ENCODE results near the gene METTL9.
A peak's percentile ranks its signal among the peaks of the same experiment; 100 is the strongest.

The METTL9 gene

DNA sequence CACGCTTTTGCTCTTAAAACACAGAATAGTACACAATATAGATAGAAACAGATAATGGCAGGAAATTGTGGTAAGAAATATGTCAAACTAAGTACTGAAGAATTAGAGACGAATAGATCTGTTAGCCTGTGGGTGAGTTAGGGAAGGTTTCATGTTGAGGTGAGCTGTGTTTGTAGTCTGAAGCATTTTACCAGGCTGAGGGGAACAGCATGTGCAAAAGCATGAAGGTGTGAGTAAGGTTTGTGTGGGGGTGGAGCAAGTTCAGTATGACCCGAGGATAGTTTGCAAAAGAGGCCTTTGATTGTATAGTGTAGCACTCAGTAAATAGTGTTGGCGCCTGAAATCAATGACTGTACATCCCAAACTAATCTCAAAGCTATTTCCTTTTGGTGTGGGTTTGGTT is 39.2 kb downstream of the METTL9 start:
- DNase-seq: peak in 1 of 3 donors; percentile 28

DNA sequence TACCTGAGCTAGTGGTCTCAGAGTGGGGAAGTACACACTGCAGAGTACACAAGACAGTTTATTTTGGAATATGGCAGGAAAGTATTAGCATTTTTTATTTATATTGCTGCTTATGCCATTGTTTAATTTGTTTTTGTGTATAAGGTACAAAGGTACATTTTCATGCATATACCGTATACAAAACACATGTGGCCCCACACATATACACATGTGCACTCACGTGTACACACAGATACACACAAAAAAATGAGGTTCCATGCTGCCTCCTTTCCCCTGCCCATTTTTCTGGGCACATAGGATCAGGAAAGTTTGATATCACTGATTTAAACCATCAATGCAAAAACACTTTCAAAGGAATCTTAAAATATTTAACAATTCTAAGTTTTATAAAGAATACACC is 40.1 kb downstream of the METTL9 start:
- no peak for DNase-seq

DNA sequence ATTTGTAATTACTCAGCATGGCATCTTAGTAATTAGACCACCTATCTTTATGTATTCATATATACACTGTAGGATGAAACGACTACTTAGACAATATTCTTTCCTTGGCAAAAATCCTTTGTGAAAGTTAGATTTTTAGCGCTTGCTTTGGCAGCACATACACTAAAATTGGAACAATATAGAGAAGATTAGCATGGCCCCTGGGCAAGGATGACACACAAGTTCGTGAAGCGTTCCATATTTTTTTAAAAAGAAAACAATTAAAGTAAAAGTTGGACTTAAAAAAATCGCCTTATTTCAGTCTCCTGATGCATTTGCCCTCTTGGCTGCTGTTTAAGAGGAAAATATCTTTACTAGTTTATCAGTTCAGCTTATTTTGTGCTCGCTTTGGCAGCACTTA is 42.5 kb downstream of the METTL9 start:
- DNase-seq: no peak

DNA sequence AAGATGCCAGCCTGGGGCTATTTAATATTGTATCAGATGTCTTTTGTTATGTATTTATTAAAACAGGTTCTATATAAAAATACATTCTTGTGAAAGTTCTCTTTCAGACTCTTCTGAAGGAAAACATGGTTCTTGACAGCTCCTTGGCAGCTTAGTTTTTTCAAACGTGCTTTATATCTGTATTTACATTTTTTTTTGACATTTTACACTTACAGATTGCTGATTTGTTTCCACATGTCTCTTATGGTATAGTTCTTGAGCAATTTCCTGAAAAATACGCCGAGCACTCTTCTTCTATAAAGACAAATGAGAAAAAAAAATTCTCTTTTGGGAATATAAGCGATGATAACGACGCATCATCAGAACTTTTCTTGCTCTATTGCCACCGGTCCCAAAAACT is 43.5 kb downstream of the METTL9 start:
- peak in 1 of 3 donors; percentile 17 for DNase-seq

DNA sequence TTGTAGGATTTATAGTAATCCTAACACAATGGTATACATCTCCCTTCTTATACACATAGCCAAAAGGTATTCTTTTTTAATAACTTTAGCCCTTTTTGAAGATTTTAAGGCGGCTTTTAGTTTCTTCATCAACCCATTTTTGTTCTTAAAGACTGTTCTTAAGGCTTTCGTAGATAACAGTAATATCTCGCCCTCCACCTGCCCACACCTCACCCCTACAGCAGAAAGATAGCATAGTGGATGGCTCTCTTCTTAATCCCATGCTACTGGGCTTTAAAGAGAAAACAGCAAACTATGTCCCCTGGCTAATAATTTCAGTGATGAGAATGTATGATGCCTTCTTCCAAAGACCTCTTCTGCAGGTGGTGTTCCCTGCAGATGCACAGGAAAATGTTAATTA is 44.4 kb downstream of the METTL9 start:
- no peak for DNase-seq

DNA sequence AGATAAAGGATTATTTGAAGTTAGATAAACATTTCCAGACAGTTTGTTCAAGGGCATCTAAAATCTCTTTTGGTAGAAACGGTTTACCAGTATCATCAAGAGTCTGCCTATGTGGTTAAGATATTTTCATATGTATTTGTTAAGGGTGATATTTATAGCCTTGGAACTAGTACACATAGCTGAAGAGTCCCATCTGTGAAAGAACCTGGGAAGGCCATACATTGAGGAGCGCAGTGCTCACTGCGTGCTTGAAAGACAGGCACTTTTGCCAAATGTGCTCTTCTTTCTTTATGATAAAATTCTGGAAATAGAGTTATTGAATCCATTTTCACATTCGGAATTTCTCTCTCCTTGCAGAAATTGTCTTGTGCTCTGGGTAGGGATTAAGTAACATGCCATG is 45.3 kb downstream of the METTL9 start:
- no peak for DNase-seq

DNA sequence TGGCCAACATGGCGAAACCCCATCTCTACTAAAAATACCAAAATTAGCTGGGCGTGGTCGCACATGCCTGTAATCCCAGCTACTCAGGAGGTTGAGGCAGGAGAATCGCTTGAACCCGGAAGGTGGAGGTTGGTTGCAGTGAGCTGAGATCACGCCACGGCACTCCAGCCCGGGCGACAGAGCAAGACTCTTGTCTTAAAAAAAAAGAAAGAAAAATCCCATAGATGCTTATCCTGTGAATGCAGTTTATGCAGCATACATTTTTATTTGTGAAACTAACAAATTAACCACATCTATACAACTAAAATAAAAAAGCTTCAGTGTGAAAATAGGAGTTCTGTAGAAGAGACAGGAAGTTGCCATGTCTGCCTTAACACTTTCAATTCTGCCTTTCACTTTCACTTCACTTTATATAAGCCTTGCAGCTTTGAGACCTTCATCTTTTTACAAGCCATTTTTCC is 45.9 kb downstream of the METTL9 start:
- peak; percentile 57 to 84 (median 82) for DNase-seq

DNA sequence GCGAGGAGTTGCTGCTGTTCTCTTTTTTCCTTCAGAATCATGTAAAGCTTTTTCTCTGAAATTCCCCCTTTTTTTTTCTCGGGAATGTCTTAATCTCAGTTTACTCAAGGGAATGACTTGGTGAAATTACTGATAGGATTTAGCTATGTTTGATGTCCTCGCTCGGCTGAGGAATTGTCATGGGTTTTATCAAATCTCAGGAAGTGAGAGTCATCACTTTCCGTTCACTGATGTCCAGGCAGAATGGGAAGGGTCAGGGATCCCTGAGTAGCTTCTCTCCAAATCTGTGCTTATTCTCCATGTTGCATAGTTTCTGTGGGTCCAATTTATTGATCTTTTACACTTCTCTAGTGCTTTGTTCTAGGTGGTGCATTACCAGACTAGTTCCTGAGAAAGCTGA is 46.7 kb downstream of the METTL9 start:
- peak; percentile 67 to 79 (median 78) for DNase-seq

DNA sequence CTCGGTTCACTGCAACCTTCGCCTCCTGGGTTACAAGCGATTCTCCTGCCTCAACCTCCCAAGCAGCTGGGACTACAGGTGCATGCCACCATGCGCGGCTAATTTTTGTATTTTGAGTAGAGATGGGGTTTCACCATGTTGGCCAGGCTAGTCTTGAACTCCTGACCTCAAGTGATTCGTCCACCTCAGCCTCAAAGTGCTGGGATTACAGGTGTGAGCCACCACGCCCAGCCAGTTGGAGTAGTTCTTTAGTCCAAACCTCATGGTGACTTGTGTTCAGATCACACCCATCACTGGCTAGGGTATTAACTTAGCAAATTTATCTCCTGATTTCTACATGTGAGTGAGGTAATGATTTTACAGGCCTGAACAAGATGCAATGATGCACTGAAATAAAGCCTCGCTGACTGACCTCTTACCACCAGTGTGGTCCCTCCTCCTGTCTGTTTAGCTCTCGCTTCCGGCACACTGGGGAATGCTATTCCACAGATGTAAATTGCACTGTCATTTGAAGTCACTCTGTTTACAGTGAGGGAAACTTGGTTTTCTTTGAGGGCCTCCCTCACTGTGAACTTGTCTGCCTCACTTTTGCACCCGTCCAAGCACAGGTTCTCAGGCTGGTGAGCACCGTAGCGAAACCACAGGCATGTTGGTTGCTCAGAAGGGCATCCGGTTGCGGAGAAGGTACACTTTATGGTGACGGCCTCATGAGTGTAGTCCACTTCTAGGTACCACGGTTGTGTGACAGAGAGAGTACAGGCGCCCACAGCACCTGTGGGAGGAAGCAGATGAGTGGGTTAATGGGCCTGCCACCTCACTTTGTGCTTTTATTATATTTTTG is 47.6 kb downstream of the METTL9 start:
- DNase-seq: no peak

DNA sequence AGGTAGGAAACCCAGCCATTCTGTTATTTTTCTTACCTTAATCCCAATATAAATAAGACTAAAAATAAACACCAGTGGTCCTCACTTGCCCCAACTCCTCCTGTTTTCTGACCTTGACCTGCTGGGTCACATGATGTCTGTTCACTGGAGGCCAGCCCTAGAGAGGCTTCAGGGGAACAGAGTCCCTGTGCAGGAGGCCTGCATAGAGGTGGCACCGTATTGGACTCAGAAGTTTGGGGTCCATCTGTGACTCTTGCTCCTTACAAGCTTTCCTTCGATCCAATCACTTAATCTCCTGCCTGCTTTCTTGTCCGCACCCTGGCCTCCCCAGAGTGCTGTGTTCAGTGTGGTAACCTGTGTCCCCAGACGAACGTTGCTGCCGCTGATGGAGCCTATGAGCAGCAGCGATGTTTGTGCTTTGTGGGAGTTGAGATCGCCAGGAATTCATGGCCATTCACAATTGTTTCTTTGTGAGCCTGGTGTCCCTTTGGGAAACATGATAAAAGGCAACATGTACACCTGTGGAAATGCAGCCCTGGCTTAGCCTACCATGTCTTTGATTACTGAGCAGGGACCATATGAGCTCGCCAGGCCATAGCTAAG is 48.3 kb downstream of the METTL9 start:
- no peak for DNase-seq

DNA sequence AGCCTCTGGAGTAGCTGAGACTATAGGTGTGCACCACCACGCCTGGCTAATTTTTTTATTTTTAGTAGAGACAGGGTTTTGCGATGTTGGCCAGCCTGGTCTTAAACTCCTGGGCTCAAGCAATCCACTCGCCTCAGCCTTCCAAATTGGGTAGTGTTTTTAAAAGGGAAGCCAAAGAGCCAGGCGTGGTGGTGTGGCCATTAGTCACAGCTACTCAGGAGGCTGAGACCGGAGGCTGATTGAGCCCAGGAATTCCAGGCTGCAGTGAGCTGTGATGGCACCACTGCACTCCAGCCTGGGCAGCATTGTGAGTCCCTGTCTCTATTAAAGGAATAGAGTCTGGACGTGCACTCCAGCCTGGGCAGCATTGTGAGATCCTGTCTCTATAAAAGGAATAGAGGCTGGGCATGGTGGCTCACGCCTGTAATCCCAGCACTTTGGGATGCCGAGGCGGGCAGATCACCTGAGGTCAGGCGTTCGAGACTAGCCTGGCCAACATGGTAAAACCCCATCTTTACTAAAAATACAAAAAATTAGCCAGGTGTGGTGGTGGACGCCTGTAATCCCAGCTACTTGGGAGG is 50.5 kb downstream of the METTL9 start:
- DNase-seq: peak; percentile 81 to 84 (median 82)

DNA sequence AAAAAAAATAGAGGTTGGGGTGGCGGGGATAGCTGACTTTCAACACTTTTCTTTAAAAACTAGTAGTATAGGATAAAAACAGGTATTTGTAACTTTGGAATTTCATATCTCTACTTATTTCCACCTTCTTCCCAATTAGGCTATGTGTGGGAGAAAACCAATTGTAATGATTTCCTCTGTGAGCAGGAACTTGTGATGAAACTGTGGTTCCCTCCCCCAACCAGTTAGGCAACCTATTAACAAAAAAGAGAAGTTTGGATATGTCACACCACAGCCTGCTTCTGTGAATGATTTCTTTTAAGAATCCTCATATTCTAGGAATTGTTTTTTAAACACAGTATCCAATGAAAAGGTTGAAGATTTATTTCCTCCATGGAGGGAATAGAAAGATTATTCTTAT is 51.1 kb downstream of the METTL9 start:
- DNase-seq: peak; percentile 85 to 94 (median 94)

DNA sequence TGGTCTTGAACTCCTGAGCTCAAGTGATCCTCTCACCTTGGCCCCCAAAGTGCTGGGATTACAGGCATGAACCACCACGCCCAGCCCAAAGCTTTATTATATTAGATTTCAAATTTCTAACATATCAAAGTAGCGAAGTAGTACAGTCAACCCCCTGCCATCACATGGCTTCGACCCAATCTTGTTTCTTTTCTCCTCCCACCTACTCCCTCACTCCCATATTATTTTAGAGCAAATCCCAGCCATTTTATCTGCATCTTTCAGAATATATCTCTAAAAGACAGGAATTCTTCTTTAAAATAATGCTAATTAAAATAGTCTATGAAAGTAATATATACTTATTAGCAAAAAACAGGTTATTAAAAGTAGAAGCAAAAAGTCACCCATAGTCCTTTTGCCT is 52.1 kb downstream of the METTL9 start:
- peak in 2 of 3 donors; percentile 37 to 51 for DNase-seq

DNA sequence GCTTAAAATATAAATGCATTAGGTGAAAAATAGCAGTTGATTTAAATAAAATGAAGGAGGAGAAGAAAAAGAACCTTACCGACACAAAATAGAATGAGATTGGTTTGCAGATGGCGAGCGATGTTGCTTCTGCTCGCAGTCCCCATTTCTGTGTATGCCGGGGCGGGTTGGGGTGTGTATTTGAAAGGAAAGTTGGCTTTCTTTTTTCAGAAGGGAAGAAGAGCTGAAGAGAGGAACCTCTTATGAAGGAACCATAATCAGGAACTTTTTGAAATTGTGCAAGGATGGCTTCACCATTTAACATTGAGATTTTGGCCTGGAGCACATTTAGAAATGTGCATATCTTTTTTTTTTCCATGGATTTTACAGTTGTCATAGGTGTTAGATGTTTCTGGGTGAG is 53.1 kb downstream of the METTL9 start, which contains the start of gene IGSF6:
IGSF6 (minus strand) TSS at position 156 of the 400 bp plus-strand sequence; CDS start at position 146, 10 bp downstream.
- peak; percentile 89 to 95 (median 94) for DNase-seq

DNA sequence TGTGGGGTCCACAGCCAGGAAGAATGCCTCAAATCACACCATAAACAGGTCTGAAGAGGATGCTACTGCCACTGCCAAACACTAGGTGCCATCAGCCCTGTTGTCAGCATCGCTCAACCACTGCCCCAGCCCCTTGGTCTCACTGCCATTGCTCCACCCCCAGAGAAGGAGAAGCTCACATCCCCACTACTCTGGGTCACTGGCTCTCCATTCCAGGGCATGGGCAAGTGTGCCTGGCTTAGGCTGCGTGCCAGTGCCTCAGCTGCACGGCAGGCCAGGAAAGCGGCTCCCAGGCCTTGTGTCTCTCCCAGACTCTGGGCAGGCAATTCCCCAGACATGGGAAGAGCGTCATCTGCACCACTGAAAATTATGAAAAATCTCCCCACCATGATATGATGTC is 54.2 kb downstream of the METTL9 start:
- DNase-seq: peak; percentile 32 to 55 (median 45)

DNA sequence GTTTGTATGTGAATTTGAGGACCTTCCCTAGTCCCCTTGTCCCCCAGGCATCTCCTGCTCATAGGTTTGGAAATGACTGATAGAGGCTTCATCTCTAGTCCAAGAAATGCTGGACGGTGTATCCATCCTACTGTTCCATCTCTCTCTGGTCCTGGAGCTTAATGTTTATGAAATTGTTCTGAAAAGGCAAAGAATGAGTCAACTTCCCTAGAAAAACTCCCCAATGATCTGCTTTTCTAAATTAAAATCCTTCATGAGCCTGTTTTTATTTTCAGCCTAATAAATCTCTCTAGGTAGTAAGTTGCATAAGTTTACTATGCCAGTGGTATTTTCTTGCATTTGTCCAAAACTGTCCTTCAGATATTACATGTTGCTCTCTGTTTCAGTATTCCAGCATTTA is 55.1 kb downstream of the METTL9 start:
- DNase-seq: peak in 2 of 3 donors; percentile 73 to 78

DNA sequence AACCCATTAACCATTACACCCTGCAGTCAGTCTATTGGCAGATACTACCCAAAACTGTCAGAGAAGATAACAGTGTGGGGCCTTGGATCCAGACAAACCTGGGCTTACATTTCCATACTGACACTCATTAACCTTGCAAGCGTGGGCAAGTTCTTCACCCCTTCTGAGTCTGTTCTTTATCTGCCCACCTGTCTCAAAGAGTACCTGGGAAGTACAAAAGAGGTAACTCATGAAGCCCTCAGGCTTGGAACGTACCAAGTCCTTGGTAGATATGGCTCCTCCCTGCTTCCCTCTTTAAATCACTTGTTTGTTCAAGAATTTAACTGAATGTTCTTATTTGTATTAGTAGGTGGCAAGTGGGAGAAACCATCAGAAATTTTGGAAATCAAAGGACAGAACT is 55.5 kb downstream of the METTL9 start:
- DNase-seq: no peak

DNA sequence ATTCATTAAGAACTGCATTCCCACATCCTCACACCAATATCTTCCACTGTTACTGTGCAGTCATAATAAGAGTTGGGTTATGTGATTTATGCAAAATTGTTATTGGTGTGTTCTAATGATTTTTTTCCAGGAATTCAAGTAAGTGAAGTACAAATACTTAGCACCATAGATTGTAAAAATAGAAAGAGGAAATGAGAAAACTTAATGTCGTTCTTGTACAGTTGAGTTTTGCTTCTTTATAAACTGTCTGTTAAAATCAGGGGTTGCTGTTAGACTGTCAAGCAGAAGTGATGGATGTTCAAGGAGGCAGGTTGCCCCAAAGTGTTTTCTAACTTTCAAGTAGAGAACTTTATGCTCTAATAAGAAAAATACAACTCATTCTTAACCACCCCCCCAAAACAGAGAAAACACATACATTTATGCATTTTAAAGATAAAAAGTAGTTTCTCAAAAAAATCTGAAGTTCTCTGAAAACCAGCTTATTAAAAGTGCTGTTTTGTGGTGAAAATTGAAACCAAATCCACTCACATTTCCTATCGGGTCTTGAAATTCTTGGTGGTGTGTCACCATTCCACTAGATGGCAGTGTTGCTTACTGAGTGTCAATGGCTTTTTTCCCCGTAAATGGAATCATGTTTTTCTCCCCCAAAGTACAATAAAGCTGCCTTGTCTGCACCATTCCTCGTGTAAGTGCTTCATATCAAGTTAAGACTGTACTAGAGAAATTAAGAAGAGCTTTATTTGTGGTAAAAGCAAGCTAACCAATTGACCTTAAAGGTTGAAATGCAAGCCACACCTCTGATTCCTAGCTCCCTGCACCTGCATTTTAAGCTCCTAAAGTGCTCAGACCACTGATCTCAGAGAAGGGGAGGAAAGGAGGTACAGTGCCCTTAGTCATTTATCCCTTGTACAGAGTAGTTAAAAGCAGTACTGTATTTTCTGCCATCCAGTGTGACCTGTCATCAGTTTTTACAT is 57.7 kb downstream of the METTL9 start:
- peak; percentile 71 to 86 (median 83) for DNase-seq

DNA sequence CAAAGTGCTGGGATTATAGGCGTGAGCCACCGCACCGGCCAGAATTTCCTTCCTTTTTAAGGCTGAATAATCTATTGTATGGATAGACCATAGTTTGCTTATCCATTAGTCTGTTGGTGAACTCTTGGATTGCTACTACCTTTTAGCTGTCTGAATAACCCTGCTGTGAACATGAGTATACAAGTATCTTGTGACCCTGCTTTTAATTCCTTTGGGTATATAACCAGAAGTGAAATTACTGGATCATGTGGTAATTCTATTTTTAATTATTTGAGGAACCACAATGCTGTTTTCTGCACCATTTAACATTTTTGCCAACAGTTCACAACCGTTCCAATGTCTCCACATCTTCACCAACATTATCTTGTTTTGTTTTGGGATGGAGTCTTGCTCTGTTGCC is 59.7 kb downstream of the METTL9 start:
- peak in 2 of 3 donors; percentile 63 to 66 for DNase-seq

DNA sequence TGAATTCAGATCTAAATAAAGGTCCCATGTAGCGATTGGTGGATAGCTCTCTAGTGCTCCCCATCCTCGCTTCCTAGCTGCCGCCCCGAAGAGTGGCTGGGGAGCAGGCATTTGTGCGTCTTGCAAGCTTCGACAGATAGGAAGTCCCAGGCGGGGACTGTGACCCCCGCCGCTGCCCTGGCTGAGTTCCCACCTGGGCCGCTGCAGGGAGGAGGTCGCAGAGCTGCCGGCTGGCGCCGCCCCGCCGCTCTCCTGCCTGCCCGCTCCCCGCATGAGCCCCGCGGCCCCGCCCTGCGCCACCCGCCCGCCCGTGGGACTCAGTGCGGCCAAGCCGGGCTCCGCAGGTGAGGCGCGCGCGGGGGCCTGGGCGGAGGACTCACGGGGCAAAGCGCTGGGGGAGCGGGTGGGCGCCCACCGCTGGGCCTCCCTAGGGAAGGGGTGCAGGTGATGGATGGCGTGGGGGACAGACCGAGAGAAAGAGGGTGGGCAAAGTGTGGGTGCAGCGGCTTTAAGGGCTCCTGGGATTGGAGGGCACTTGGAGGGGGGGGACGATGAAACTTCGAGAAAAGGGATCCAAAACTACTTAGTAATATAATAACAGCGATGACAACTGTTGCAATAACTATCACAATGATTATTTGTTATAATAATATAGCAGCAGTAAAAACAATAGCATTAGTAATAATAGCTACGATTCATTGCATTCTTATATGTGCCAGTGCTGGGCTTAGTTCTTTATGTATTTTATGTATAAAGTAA is 64.7 kb downstream of the METTL9 start, which contains the start of gene OTOA:
OTOA (plus strand) TSS at position 80 of the 759 bp plus-strand sequence. CDS start 14,547 bp downstream, outside the sequence.
- DNase-seq: no peak

DNA sequence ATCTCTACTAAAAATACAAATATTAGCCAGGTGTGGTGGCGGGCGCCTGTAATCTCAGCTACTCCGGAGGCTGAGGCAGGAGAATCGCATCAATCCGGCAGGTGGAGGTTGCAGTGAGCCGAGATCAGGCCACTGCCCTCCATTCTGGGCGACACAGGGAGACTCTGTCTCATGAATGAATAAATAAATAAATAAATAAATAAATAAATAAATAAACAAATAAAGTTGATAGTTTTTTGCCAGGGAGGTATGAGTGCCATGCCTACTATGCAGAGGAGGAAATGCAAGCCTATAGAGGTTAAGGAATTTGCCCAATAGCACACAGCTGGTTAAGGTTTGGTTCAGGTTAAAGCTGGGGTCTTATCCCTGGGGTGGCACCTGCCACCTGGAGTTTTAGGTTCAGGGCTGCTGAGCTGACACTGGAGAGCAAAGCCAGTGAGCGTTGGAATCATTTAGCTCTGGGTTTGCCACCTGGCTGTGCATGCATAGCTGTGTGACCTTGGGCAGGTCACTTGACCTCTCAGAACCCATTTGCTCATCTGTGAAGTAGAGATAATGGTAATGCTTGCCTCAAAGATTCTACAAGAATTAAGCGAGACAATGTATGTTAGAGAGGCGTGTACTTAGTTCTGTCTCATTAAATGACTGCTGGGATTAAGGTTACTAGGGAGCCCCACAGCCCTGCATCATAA is 65.6 kb downstream of the METTL9 start:
- DNase-seq: no peak
